Stimulated activated CD4-positive, alpha-beta T cell treated with anti-CD3 and anti-CD28 coated beads, TNF-alpha, amount 100 ng/mL, for 24 hours (primary cell): Measurements from ENCODE around the gene GNAS.
"Not testable (repeated sequence)": the region's sequence is repeated elsewhere in the genome, so short reads cannot be mapped to it uniquely, and the experiment has no call there.

Experiments used
- DNase-seq, 3 experiments: peaks; one replicate each; pipeline ENCODE4 v3.0.0-alpha.2; 2020; ENCODE audit warnings: low read depth in 3 of 3

GNAS gene

GRCh38 chr20:58926802-58927489, 74.4 kb downstream of the GNAS start:
- no peak for DNase-seq

GRCh38 chr20:58927490-58928061, 75.1 kb downstream of the GNAS start:
- DNase-seq = no peak

GRCh38 chr20:58930496-58930895, 78.0 kb downstream of the GNAS start:
- DNase-seq = no peak

- DNase-seq = no peak
Measured at GRCh38 chr20:58932170-58932569, 79.7 kb downstream of the GNAS start.

- DNase-seq = no peak
Measured at GRCh38 chr20:58938078-58938477, 85.6 kb downstream of the GNAS start.

- no peak for DNase-seq
Measured at GRCh38 chr20:58938541-58938940, 86.0 kb downstream of the GNAS start.

- no peak for DNase-seq
Measured at GRCh38 chr20:58941471-58941870, 89.0 kb downstream of the GNAS start.

- no peak for DNase-seq
Measured at GRCh38 chr20:58942549-58942948, 90.0 kb downstream of the GNAS start.

- DNase-seq = no peak
Measured at GRCh38 chr20:58944610-58945009, 92.1 kb downstream of the GNAS start.

- no peak for DNase-seq
Measured at GRCh38 chr20:58945965-58946631, 93.6 kb downstream of the GNAS start.

GRCh38 chr20:58947797-58948388, 95.4 kb downstream of the GNAS start:
- DNase-seq = not testable (repeated sequence)

- no peak for DNase-seq
Measured at GRCh38 chr20:58950603-58951002, 98.1 kb downstream of the GNAS start.

- DNase-seq = no peak
Measured at GRCh38 chr20:58953050-58953449, 100.5 kb downstream of the GNAS start.

GRCh38 chr20:58956078-58956477, 103.6 kb downstream of the GNAS start:
- DNase-seq = no peak

- no peak for DNase-seq
Measured at GRCh38 chr20:58959652-58960051, 107.1 kb downstream of the GNAS start.
